CD4-positive, CD25-positive, alpha-beta regulatory T cell (primary cell): ENCODE results near the gene TNIK. TPM values are rescaled to one million over a fixed set of nuclear protein-coding genes. Genes with fewer than 3 reads are reported as not detected.

ENCODE experiments used
- ATAC-seq, 2 donors: fragments of 150-1000 bp; cut with Tn5 transposase; one replicate each; pipeline ENCODE4 v1.10.0; 2021; ENCODE audit warnings: low read depth in 2 of 2, moderate number of reproducible peaks in 2 of 2, moderate library complexity in 1 of 2
- DNase-seq, 3 donors: peaks; one replicate each; pipeline versions ENCODE4 v3.0.0 to v3.0.0-alpha.2; 2012 to 2022; ENCODE audit warnings: mixed read lengths in 1 of 3
- H3K27ac ChIP-seq: one replicate; pipeline ENCODE4 v1.7.0; 2013; ENCODE audit warnings: mild to moderate bottlenecking, low read length; ENCODE audit not compliant: insufficient read depth, poor library complexity, severe bottlenecking
- H3K27me3 ChIP-seq: one replicate; pipeline ENCODE4 v1.7.0; 2013; ENCODE audit warnings: low read length; ENCODE audit not compliant: control insufficient read depth, insufficient read depth
- H3K36me3 ChIP-seq: one replicate; pipeline ENCODE4 v1.7.0; 2013; ENCODE audit warnings: mild to moderate bottlenecking, low read length, moderate library complexity; ENCODE audit not compliant: control insufficient read depth, insufficient read depth
- H3K4me1 ChIP-seq: 2 replicates; pipeline ENCODE4 v1.7.0; 2013; ENCODE audit warnings: mild to moderate bottlenecking, low read length; ENCODE audit not compliant: insufficient read depth, control insufficient read depth, poor library complexity, severe bottlenecking
- H3K4me3 ChIP-seq: one replicate; pipeline ENCODE4 v1.7.0; 2013; ENCODE audit warnings: low read depth, mild to moderate bottlenecking, low read length, moderate library complexity
- H3K9me3 ChIP-seq, 2 experiments: 1 replicate in 1 of 2; 2 replicates in 1 of 2; pipeline ENCODE4 v1.7.0; 2013; ENCODE audit warnings: low read length in 2 of 2, mild to moderate bottlenecking in 1 of 2, moderate library complexity in 1 of 2; ENCODE audit not compliant: control insufficient read depth in 2 of 2
- H3K27ac Mint-ChIP-seq, 3 donors: one replicate each; pipeline ENCODE4 v1.8.0; 2020 to 2022; ENCODE audit warnings: mild to moderate bottlenecking in 3 of 3, mixed read lengths in 3 of 3, moderate library complexity in 2 of 3
- H3K27me3 Mint-ChIP-seq: one replicate; pipeline ENCODE4 v1.8.0; 2022; ENCODE audit warnings: mild to moderate bottlenecking, mixed read lengths
- H3K36me3 Mint-ChIP-seq: one replicate; pipeline ENCODE4 v1.8.0; 2020; ENCODE audit warnings: mixed read lengths
- H3K4me1 Mint-ChIP-seq, 4 donors: one replicate each; pipeline ENCODE4 v1.8.0; 2020 to 2022; ENCODE audit warnings: mixed read lengths in 4 of 4, mild to moderate bottlenecking in 1 of 4
- H3K4me3 Mint-ChIP-seq, 4 donors: one replicate each; pipeline ENCODE4 v1.8.0; 2020 to 2022; ENCODE audit warnings: mild to moderate bottlenecking in 4 of 4, mixed read lengths in 4 of 4, moderate library complexity in 3 of 4
- H3K9me3 Mint-ChIP-seq, 7 donors: one replicate each; pipeline ENCODE4 v1.8.0; 2020 to 2022; ENCODE audit warnings: mixed read lengths in 7 of 7, mild to moderate bottlenecking in 3 of 7, moderate library complexity in 2 of 7
- polyA plus RNA-seq, 4 donors: library from polyadenylated mRNA; unstranded; fragments of 300-500 nt; fragmentation: Illumina TruSeq; gene quantifications; one replicate each; pipeline ENCODE4 v1.2.3, GENCODE V29; 2021
- total RNA-seq: library from RNA; stranded (reverse); gene quantifications from one replicate; pipeline ENCODE4 v1.2.3, GENCODE V29; 2022

The TNIK gene
- total RNA-seq (162 TPM), polyA plus RNA-seq (10 to 100 TPM; 14.7 to 26.7 (median 22.0) TPM)

GRCh38 chr3:171459942-171460724 lies at the start of gene TNIK:
Gene TNIK (minus strand): TSS chr3:171460405. CDS start chr3:171460063, 342 bp downstream.
- peaks cover 0 to 2% (median 0%) of the 10 kb centered on the region in 7 donors for H3K9me3 Mint-ChIP-seq
- peak; percentile 87 for ATAC-seq
- Histone ChIP-seq H3K27ac (peak within 1 kb of the TSS; percentile 84), H3K4me1 (peaks cover 52% of the 10 kb centered on the region), H3K36me3 (no peaks in the 10 kb centered on the region), H3K27me3 (no peaks in the 10 kb centered on the region), H3K9me3 (no peaks in the 10 kb centered on the region), H3K4me3 (peak within 1 kb of the TSS; percentile 99)
- peaks cover 9 to 35% (median 17%) of the 10 kb centered on the region in 4 donors for H3K4me1 Mint-ChIP-seq
- H3K36me3 Mint-ChIP-seq, result no peaks in the 10 kb centered on the region
- H3K4me3 Mint-ChIP-seq, result peak within 1 kb of the TSS; percentile 94 to 97 (median 95)
- no peaks in the 10 kb centered on the region for H3K27me3 Mint-ChIP-seq
- peak; percentile 93 to 96 (median 96) for DNase-seq
- peak within 1 kb of the TSS; percentile 92 to 95 (median 93) for H3K27ac Mint-ChIP-seq

GRCh38 chr3:171508676-171509075 lies 48.5 kb upstream of the TNIK start:
- Histone ChIP-seq H3K4me1 (no peaks in the 10 kb centered on the region), H3K27ac (no peak overlapping the region), H3K4me3 (no peak overlapping the region), H3K27me3 (no peaks in the 10 kb centered on the region), H3K9me3 (no peaks in the 10 kb centered on the region), H3K36me3 (no peaks in the 10 kb centered on the region)
- no peak for ATAC-seq
- Mint-ChIP-seq H3K36me3 (no peaks in the 10 kb centered on the region), H3K9me3 (peaks cover 0 to 5% (median 0%) of the 10 kb centered on the region in 7 donors), H3K4me3 (no peak overlapping the region), H3K27ac (no peak overlapping the region), H3K27me3 (peaks cover 4% of the 10 kb centered on the region), H3K4me1 (peaks cover 0 to 6% (median 0%) of the 10 kb centered on the region in 4 donors)
- DNase-seq, result no peak

- Histone ChIP-seq H3K9me3 (no peaks in the 10 kb centered on the region), H3K27me3 (no peaks in the 10 kb centered on the region), H3K36me3 (no peaks in the 10 kb centered on the region), H3K4me1 (no peaks in the 10 kb centered on the region), H3K4me3 (no peak overlapping the region), H3K27ac (no peak overlapping the region)
- Mint-ChIP-seq H3K4me3 (no peak overlapping the region), H3K9me3 (peaks cover 0 to 5% (median 0%) of the 10 kb centered on the region in 7 donors), H3K36me3 (no peaks in the 10 kb centered on the region), H3K27ac (no peak overlapping the region), H3K4me1 (peaks cover 0 to 6% (median 0%) of the 10 kb centered on the region in 4 donors), H3K27me3 (peaks cover 4% of the 10 kb centered on the region)
- ATAC-seq, result no peak
- no peak for DNase-seq
These were observed 48.0 kb upstream of the TNIK start for GRCh38 chr3:171508206-171508605.

GRCh38 chr3:171506743-171507319 lies 46.6 kb upstream of the TNIK start:
- Mint-ChIP-seq H3K4me1 (peaks cover 0 to 1% (median 0%) of the 10 kb centered on the region in 4 donors), H3K9me3 (peaks cover 0 to 5% (median 0%) of the 10 kb centered on the region in 7 donors), H3K36me3 (no peaks in the 10 kb centered on the region), H3K4me3 (no peak overlapping the region), H3K27ac (no peak overlapping the region), H3K27me3 (peaks cover 4% of the 10 kb centered on the region)
- DNase-seq, result no peak
- Histone ChIP-seq H3K9me3 (no peaks in the 10 kb centered on the region), H3K27me3 (no peaks in the 10 kb centered on the region), H3K4me3 (no peak overlapping the region), H3K36me3 (no peaks in the 10 kb centered on the region), H3K4me1 (no peaks in the 10 kb centered on the region), H3K27ac (no peak overlapping the region)
- no peak for ATAC-seq

GRCh38 chr3:171505822-171506333 lies 45.7 kb upstream of the TNIK start:
- ATAC-seq (no peak), DNase-seq (no peak)
- H3K9me3 Mint-ChIP-seq, result peaks cover 0 to 5% (median 0%) of the 10 kb centered on the region in 7 donors
- H3K4me1 Mint-ChIP-seq, result peaks cover 0 to 5% (median 0%) of the 10 kb centered on the region in 4 donors
- Histone ChIP-seq H3K4me1 (no peaks in the 10 kb centered on the region), H3K36me3 (no peaks in the 10 kb centered on the region), H3K27ac (no peak overlapping the region), H3K4me3 (no peak overlapping the region), H3K27me3 (no peaks in the 10 kb centered on the region), H3K9me3 (no peaks in the 10 kb centered on the region)
- no peaks in the 10 kb centered on the region for H3K36me3 Mint-ChIP-seq
- no peak overlapping the region for H3K4me3 Mint-ChIP-seq
- peaks cover 4% of the 10 kb centered on the region for H3K27me3 Mint-ChIP-seq
- no peak overlapping the region for H3K27ac Mint-ChIP-seq

- peaks cover 3% of the 10 kb centered on the region for H3K36me3 Mint-ChIP-seq
These were observed 44.2 kb upstream of the TNIK start for GRCh38 chr3:171504376-171504775.

GRCh38 chr3:171503817-171504216 lies 43.6 kb upstream of the TNIK start:
- ATAC-seq (no peak), DNase-seq (no peak)
- Histone ChIP-seq H3K36me3 (no peaks in the 10 kb centered on the region), H3K4me1 (no peaks in the 10 kb centered on the region), H3K27me3 (no peaks in the 10 kb centered on the region), H3K9me3 (no peaks in the 10 kb centered on the region), H3K4me3 (no peak overlapping the region), H3K27ac (no peak overlapping the region)
- no peak overlapping the region for H3K27ac Mint-ChIP-seq
- H3K27me3 Mint-ChIP-seq, result peaks cover 3% of the 10 kb centered on the region
- peaks cover 0 to 5% (median 0%) of the 10 kb centered on the region in 7 donors for H3K9me3 Mint-ChIP-seq
- peaks cover 0 to 17% (median 4%) of the 10 kb centered on the region in 4 donors for H3K4me1 Mint-ChIP-seq
- peaks cover 3% of the 10 kb centered on the region for H3K36me3 Mint-ChIP-seq
- H3K4me3 Mint-ChIP-seq, result no peak overlapping the region

More at GRCh38 chr3:171504376-171504775, 44.2 kb upstream of the TNIK start:
- Histone ChIP-seq H3K9me3 (no peaks in the 10 kb centered on the region), H3K4me1 (no peaks in the 10 kb centered on the region), H3K27me3 (no peaks in the 10 kb centered on the region), H3K27ac (no peak overlapping the region), H3K4me3 (no peak overlapping the region), H3K36me3 (no peaks in the 10 kb centered on the region)
- Mint-ChIP-seq H3K27ac (no peak overlapping the region), H3K27me3 (peaks cover 4% of the 10 kb centered on the region), H3K9me3 (peaks cover 0 to 5% (median 0%) of the 10 kb centered on the region in 7 donors), H3K4me3 (no peak overlapping the region), H3K4me1 (peaks cover 0 to 14% (median 4%) of the 10 kb centered on the region in 4 donors)
- no peak for DNase-seq
- ATAC-seq, result no peak
